A204.1 (cell line): Measurements from ENCODE around the gene UBAP2L.
"Not testable (repeated sequence)": the region's sequence is repeated elsewhere in the genome, so short reads cannot be mapped to it uniquely, and the experiment has no call there.

Source experiments
- FAIRE-seq: peaks from 2 replicates; lab custom pipeline; 2012; peaks lifted over from hg19 to GRCh38; lab: Jason Lieb, UNC

The UBAP2L gene

DNA sequence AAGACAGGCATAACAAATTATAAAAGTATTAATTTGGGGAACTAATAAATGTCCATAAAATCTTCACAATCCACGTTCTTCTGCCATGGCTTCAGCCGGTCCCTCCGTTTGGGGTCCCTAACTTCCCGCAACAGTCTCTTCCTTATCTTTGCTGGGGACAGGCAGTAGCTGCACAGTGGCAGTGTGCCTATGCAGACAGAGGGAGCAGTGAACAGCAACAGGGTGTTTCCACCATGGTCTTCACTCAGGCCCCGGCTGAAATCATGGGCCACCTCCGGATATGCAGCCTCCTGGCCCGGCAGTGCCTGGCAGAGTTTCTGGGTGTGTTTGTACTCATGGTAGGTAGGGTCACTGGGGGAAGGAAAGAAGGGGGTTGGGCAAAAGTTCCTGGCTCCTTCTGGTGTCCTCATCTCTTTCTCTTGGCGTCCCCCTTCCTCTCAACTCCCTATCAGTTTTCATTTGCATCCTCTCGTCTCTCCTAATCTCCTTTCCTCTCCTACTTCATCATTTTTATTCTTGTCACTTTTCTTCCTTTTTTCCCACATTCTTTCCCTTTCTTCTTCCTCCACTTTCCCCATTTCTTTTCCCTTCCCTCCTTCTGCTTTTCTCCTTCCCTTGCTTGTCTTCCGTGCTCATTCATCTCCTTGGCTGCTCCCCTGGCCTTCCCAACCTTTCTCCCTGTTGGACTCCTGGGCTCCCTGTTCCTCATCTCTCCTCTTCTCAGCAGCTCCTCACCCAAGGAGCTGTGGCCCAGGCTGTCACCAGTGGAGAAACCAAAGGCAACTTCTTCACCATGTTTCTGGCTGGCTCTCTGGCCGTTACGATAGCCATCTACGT lies 91.7 kb downstream of the UBAP2L start:
- not testable (repeated sequence) for FAIRE-seq

DNA sequence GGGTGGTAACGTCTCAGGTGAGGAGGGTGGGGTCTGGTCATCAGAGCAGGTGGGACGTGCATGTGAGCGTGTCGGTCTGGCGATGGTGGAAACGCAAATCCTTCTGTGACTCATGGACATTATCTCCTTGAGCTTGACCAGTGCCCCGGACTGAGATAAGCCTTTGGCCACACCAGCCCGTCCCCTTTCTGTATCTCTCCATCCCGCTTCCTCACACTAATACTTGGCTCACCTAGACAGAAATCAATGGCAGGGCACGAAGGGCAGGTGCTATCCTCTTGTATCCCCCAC lies 92.3 kb downstream of the UBAP2L start:
- FAIRE-seq: no peak

DNA sequence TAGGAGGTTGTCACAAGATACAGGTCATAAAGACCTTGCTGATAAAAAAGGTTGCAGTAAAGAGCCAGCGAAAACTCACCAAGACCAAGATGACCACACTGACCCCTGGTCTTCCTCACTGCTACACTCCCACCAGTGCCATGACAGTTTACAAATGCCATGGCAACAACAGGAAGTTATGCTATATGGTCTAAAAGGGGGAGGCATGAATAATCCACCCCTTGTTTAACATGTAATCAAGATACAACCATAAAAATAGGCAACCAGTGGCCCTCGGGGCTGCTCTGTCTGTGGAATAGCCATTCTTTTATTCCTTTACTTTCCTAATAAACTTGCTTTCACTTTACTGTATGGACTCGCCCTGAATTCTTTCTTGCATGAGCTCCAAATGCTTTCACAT lies 93.5 kb downstream of the UBAP2L start:
- FAIRE-seq: not testable (repeated sequence)

DNA sequence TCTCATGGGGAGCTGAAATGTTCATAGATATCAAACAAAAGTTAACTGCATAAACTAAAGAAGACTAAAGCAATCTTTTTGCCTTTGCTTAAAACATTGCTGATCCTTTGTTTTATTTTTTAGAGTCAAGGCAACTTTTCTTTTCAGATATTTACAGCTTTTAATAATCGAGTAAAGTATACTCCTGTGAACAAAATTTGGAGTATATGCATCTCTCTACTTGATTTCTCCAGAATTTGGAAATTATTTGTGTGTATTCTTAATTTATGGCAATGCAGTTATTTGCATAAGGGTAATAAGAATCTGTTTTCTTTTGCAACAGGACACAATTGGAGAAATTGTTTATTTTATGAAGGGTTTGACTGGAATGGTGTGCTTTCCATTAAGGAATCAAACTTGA lies 95.9 kb downstream of the UBAP2L start:
- FAIRE-seq: no peak

DNA sequence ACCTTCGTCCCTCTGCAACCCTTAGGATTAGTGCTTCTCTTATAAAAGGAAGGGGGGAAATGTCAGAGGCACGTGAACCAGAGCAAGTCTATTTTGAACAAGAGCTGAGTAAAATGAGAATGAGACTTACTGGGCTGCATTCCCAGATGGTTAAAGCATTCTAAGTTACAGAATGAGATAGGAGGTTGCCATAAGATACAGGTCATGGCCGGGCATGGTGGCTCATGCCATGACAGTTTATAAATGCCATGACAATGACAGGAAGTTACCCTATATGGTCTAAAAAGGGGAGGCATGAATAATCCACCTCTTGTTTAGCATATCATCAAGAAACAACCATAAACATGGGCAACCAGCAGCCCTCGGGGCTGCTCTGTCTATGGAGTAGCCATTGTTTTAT lies 97.6 kb downstream of the UBAP2L start:
- FAIRE-seq: no peak
